GM19099 (cell line): Measurements from ENCODE around the gene SEPTIN10.

Experiments used
- POLR2A ChIP-seq: IDR thresholded peaks from 3 replicates; pipeline ENCODE4 v1.6.1; 2011; ENCODE audit warnings: low read depth; ENCODE audit not compliant: insufficient read length; ENCODE audit errors: extremely low read depth

SEPTIN10 gene

GRCh38 chr2:109525836-109526235, 87.9 kb downstream of the SEPTIN10 start:
- TF ChIP-seq POLR2A: no peak

GRCh38 chr2:109523536-109524361, 90.0 kb downstream of the SEPTIN10 start:
- no peak for TF ChIP-seq POLR2A

- no peak for TF ChIP-seq POLR2A
These were observed 90.6 kb downstream of the SEPTIN10 start for GRCh38 chr2:109523121-109523520.

- no peak for TF ChIP-seq POLR2A
These were observed 91.7 kb downstream of the SEPTIN10 start for GRCh38 chr2:109522063-109522374.

- no peak for TF ChIP-seq POLR2A
These were observed 92.3 kb downstream of the SEPTIN10 start for GRCh38 chr2:109521233-109522062.

- TF ChIP-seq POLR2A: no peak
These were observed 94.3 kb downstream of the SEPTIN10 start for GRCh38 chr2:109519513-109519912.

- TF ChIP-seq POLR2A: no peak
These were observed 96.5 kb downstream of the SEPTIN10 start for GRCh38 chr2:109517118-109517889.

GRCh38 chr2:109516445-109517117, 97.2 kb downstream of the SEPTIN10 start:
- TF ChIP-seq POLR2A: no peak

- TF ChIP-seq POLR2A: no peak
These were observed 98.9 kb downstream of the SEPTIN10 start for GRCh38 chr2:109514857-109515256.

GRCh38 chr2:109513749-109514588, 99.8 kb downstream of the SEPTIN10 start:
- no peak for TF ChIP-seq POLR2A

- TF ChIP-seq POLR2A: no peak
These were observed 100.5 kb downstream of the SEPTIN10 start for GRCh38 chr2:109513230-109513629.

- TF ChIP-seq POLR2A: no peak
These were observed 101.7 kb downstream of the SEPTIN10 start for GRCh38 chr2:109512076-109512475.

- no peak for TF ChIP-seq POLR2A
These were observed 102.6 kb downstream of the SEPTIN10 start for GRCh38 chr2:109511168-109511567.
